Measurements from ENCODE around the gene TAS1R1.

TAS1R1 gene

DNA sequence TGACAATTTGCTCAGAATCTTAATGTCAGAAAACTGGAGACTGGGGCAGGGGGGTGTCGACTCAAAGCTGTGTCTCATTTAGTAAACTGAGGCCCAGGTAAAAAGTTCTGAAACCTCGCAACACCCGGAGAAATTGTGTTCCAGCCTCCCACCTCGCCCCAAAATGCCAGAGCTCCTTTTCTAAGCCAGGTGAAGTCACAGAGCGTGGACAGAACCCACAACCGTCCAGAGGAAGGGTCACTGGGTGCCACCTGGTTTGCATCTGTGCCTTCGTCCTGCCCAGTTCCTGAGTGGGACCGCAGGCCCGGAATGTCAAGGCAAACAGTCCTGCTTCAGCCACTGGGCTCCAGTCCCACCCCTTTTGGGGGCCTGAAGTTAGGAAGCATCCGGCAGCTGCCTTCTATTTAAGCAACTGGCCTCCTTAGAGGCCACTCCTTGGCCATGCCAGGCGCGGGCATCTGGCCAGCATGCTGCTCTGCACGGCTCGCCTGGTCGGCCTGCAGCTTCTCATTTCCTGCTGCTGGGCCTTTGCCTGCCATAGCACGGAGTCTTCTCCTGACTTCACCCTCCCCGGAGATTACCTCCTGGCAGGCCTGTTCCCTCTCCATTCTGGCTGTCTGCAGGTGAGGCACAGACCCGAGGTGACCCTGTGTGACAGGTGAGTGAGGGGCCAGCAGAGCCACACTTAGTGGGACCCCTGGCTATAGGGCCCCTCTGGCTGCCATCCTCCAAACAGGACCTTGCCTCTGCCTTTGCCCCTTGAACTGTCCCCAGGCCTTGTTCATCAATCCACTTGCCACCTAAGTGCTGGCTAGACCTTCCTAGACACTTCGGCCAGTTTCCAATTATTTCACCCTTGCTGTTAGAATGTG lies at the start of gene TAS1R1:
TAS1R1 (plus strand) TSS at position 401 of the 872 bp plus-strand sequence; CDS start at position 468, 67 bp downstream.
- no peak for DNase-seq (ENCODE audit: low spot score)

DNA sequence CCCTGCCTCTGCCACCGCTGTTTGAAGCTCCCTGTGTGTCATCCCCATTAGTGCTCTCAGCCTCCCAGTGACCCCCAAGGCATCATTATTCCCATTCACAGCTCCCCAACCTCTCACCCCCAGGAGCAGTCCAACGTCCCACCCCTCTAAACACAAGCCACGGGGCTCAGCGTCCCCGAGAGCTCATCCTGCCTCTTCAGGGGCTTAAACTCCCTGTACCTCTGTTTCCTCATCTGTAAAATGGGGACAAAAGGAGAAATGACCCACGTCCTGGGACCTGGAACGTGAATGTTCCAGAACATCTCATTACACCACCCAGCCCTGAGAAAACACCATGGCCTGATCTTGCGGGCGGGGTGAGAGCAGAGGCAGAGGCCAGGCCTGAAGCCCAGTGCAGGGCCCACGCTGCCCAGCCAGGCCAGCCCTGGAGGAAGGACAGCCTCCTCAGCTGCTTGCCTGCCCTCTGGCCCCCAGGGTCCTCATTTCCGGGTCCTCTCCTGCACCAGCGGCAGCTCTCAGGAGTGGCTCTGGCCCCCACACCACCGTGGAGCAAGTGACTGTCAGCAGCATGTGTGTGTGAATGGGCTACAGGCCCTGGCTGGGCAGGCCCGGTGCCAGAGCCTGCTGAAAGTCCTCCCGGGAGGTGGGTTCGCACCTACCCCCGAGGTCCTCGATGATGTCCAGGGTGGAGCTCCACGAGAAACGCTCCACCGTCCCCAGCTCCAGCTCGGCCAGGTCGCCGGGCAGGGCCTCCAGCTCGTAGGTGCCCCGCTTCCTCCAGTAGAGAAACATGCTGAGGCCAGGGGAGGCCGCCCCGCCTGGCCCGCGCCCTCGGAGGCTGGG lies 49.5 kb upstream of the TAS1R1 start:
- no peak for DNase-seq (ENCODE audit: low spot score)

DNA sequence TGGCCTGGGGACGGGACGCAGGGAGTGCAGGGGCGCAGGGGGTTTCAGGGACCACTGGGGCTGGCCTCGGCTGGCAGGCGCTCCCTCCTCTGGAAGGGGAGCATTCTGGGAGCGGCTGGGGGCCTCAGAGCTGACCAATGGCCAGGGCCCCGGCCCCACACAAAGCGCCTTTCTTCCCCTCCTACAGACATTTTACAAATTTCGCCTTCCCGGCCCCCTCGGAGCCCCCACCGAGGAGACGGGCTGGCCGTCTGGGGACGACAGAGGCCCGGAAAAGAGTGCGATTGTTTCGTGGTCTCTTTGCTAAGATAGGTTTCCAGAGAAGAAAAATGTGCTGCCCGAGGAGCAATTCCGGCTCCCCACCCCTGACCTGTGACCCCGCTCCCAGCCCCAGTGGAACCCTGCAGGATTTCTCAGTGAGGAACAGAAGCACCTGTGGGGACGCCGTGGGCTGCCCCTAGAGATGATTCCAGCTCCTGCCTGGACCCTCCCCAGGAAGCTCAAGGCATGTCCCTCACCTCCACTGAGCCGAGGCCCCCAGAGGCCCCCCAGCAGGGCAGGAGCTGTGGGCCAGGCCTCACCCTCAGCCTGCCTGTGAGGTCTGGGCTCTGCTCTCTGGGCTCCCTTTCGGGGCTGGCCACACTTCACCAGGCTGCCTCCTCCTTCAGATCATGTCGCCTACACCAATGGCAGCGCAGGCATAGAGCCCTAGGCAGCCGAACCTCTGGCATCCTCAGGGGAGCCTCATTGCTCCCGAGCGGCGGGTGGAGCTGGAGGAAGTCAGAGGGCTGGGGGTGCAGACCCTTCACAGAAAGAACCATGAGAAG lies 48.7 kb upstream of the TAS1R1 start:
- DNase-seq (ENCODE audit: low spot score): no peak

DNA sequence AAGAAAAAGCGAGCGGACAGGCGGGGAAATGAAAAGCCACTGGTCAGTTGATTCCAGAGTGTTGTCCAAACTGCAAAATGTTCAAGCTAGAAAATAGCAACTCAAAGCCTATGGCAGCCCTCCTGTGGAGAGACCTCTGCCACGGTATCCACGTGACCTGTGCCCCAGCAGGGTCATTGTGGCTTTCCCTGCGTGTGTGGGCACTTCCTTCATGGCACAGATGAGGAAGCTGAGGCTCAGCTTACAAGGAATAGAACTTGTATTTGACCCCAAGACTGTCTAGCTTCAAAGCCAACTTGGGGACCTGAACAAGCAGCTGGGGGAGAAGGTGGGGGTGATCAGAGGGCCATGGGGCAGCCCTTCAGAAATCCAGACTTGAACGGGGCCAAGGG lies 48.1 kb upstream of the TAS1R1 start:
- no peak for DNase-seq (ENCODE audit: low spot score)

DNA sequence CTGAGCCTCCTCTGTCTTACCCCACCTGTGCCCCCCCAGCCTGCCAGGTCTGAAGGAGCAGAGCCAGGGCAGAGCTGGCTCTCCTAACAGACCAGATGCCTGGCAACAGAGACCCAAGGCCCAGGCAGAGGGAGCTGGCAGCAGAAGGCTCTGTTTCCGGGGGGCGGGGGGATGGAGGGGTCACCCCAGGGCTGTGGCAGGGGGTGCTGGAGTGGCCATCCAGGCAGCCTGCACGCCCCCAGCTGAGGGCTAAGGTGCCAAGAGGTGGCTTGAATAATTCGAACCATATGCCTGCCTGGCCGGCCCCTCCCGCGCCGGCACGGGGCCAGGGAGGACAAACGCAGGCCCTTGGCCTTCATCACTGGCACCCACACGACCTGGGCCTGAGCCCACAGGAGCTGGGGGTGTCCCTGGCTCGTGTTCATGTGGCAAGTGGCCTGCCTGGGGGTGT lies 47.6 kb upstream of the TAS1R1 start:
- no peak for DNase-seq (ENCODE audit: low spot score)

DNA sequence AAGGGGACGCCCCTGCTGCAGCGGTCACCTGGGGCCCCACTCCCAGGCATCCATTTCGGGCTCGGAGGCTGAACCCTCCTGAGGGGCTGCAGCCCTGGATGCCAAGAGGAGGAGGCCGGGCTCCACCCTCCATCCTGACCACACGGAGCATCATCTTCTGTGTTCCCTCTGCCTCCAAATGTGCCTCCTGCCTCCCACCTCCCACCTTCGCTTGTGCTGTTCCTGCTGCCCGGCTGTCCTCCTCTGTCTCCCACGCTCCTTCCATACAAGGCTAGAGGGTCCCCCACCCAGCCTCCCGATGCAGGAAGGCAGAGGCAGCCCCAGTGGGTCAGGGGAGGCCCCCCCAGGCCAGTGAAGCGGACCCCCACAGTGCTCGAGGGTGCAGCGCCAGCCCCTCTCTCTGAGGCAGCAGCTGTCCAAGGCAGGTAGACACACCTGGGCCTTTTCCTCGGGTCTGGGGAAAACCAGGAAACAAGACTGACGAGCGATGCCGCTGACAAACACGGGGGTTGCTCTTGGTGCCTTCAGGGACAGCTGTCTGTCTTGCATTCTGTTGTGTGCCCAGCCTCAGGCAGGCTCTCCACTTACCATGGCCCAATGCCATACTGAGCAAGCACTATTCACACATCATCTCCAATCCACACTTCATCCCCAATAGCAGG lies 46.8 kb upstream of the TAS1R1 start:
- no peak for DNase-seq (ENCODE audit: low spot score)

DNA sequence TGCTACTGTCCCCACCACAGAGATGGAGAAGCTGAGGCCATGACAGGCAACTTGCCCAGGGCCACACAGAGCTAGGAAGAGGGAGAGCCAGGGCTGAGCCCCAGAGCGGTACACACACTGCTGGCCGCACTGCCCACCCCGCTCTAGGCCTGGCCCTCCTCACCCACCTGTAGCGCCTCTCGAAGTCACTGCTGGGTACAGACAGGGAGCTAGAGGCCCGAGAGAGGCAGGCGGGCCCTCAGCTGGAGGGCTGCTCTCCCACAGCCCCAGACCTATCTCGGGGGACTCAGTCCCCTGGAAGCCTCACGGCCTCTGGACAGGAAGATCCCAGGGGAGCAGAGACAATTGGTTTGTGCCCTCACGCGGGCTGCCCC lies 46.3 kb upstream of the TAS1R1 start:
- no peak for DNase-seq (ENCODE audit: low spot score)

DNA sequence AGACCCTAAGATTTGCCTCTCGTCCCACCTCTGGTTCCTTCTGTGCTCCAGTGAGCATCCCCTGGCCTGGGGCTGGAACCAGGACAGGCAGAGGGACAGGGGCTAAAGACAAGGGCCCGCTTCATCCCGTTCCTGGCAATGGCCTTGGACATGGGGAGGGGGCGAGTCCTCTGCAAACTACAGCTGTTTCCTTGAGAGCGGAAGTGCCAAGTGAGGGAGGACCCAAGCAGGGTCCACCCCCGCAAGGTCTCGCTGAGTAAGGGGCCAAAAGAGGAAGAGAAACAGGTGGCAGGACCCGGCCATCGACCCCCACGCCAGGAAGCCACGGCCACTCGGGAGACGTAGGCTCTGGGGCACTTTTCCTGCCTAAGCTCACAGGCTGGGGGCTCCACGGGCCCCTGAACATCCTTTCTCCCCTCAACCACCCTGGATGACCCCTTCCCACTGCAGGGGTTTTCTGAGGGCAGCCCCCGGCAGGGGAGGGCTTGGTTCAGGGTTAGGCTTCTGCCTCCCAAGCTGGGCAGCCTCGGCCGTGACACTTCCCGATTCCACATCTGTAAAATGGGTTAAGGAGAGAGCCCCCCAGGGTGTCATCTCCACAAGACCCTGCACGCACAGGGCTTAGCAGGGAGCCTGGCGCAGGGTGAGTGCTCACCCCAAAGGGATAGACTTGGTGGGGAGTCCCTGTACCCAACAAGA lies 45.7 kb upstream of the TAS1R1 start:
- no peak for DNase-seq (ENCODE audit: low spot score)

DNA sequence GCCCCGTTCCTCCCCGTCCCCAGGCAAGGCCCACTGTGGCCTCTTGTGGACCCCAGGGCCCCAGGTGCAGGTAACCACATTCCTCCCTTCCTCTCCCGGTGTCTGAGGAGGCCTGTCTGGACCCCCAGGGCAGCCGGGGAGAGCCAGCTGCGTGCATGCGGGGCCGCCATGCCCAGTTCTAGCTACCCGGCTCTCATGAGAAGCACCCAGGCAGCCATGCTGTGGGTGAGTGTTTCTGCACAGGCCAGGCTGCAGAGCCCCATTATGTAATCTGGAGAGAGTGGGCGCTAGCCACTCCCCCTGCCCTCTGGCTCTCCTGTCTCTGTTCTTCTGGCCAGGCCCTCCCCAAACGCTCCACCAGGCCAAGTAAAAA lies 45.2 kb upstream of the TAS1R1 start:
- DNase-seq (ENCODE audit: low spot score): no peak

DNA sequence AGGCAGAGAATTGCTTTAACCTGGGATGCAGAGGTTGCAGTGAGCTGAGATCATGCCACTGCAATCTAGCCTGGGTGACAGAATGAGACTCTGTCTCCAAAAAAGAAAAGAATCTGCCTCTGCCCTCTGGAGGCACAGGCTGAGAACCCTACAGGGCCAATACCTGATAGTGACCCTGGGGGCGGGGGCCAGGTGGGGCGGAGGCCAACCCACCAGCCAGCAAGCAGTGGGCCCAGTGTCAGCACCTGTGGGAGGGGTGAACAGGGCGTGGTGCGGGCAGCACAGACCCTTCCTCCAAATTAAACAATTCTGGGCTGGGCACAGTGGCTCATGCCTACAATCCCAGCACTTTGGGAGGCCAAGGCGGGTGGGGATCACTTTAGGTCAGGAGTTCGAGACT lies 44.6 kb upstream of the TAS1R1 start:
- no peak for DNase-seq (ENCODE audit: low spot score)

DNA sequence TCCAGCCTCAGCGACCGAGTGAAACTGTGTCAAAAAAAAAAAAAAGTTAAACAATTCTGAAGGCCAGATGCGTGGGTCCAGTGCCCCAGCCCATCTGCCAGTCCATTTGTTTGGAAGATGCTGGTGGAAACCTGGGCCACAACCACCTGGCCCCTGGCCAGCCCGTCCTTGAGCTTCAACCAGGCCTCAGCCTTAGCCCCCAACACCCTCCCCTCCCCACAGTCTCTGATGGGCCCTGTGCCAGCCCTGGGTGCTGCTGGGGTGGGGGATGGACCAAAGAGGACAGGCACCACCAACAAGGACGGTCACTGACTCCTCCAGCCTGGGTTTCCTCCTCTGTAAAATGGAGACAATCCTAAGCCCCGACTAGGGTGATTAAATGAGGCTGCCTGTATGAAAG lies 44.1 kb upstream of the TAS1R1 start:
- no peak for DNase-seq (ENCODE audit: low spot score)

DNA sequence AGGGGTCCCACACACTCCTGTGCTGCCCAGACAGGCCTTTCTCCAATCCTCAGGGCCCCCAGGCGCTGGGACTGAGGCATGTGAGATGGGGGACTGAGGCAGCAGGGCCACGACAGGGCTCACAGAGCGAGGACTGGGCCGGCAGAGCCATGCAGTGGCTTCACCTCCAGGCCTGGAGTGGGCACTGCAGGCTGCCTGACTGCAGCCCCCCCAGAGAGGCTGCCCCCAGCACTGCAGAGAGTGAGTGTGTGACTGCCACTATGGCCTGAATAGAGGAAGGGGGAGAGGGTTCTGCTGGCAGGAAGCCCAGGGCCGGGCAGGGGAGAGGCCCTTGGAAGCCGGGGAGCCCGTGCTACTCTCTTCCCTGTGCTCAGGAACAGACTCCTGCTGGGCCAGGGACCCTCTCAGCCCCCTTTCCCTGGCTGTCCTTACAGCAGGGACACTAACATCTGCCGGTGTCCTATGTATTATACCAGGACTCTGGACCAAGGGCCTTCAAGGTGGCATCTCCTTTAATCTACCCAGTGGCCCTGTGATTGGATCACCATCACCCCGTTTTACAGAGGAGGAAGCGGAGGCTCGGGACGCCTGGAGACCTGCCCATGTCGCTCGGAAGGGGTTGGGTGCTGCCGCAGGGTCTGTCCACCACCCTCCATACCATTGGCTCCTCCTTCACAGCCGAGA lies 43.4 kb upstream of the TAS1R1 start:
- no peak for DNase-seq (ENCODE audit: low spot score)

DNA sequence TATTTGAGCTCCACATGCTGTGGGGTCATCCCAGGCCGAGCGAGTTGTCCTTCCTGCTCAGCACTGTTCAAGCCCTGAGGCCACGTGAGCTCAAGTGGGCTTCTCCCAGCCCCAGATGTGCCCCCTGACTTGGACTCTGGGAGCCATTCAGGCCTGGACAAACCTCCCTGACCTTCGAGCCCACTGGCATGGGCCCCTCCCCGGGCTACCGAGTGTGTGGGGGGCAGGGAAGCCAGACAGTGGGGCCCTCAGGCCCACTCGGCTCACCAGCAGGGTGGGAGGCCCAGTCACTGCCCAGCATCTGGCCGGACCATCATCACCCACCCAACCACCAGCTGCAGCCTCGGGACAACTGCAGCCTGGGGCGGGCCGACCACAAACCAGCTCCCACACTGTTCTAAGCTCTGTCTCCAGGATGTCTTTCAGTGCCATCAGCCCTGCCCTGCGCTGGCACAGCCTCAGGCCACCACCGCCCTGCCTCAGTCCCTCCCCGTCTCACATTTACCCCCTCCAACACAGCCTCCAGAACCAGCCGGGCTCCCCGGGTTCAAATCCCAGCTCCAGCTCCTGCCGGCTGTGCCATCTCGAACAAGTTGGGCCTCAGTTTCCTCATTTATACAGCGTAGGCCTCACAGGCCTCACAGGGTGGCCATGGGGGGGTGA lies 42.7 kb upstream of the TAS1R1 start:
- no peak for DNase-seq (ENCODE audit: low spot score)

DNA sequence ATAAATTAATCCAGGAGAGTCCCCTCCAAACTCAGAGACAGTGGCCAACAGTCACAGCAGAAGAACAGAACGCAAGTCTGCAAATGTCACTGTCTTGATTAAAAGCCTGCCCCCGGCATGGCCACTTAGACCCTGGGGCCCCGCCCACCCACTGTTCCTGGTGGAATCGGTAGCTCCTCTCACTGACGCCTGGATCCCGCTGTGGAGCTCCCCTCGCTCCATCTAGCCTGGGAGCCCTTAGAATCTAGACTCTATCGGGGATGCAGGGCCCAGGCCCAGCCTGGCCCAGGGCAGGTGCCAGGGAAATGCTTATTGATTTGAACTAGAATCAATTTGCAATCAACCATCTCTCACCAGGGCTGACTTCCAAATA lies 42.2 kb upstream of the TAS1R1 start:
- DNase-seq (ENCODE audit: low spot score): no peak

DNA sequence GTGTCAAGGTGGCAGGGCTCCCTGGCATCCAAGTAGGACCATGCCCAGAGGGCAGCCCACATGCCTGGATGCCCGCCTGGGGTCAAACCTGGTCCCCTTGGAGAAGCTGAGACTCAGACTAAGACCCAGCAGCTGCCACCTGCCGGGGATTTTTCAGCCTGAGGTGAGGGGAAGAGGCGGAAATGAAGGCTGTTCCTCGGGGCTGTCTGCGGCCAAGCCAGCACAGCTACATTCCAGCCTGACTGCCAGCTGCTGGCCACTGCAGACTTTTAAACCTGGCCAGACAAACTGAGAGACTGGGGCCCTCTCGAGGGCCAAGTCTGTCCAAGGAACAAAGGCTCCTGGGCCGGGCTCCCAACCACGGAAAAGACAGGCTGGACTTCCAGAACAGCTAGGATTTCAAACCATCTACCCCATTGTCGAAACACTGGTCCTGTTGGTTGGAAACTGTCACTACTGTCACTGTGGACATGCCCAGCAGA lies 41.7 kb upstream of the TAS1R1 start:
- no peak for DNase-seq (ENCODE audit: low spot score)

DNA sequence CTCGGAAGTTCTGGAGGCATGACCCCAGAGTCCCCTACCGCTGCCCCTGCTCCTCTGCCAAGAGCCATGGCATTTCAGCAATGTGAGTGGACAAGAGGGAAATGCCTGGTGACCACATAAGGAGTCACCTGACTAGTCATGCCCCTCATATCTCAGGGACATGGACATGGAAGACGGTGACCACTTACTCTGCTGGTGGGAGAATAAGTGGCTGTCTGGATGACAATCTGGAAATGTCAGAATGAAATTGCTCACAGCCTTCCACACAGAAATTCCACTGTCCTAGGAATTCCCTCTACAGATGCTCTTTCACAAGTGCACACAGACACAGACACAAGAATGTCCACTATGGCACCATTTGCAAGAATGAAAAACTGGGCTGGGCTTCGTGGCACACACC lies 39.3 kb upstream of the TAS1R1 start:
- no peak for DNase-seq (ENCODE audit: low spot score)

DNA sequence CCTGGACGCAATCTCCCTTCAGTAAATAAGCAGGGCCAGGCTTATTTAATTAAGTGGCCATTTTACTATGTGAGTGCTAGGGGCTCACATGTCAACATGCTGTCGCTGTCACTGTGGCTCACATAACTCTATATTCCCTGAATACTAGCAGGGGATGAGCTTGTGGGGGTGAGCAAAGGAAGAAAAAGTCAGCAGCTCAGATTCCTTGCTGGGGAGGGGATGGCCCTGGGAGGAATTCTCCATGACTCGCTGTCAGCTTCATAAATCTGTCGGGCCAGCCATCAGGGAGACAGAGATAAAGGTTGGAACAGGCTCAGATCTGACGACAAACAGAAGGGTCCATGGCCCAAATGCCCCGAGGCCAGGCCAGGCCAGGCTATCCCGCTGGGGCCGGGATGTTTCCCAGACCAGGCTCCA lies 37.7 kb upstream of the TAS1R1 start:
- DNase-seq (ENCODE audit: low spot score): no peak

DNA sequence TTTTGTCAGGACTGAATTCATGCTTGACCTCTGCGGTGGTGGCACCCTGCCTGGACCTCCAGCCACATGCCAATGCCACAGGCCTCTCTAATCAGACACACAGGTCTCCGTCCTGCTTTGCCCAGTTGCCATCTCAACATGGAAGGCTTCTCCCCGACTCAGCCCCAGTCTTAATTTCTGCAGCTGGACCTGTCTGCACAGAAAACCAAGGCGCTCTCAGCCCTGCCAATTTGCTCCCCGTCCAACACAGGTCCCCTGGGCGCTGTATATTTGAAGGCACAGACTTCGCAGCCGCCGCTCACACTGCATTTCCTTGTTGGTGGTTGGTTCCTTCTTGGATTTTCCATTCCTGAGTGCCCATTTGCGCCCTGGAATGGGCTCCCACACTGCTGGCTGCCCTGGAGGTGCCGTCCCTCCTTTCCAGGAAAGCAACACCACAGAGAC lies 35.6 kb upstream of the TAS1R1 start:
- DNase-seq (ENCODE audit: low spot score): no peak

DNA sequence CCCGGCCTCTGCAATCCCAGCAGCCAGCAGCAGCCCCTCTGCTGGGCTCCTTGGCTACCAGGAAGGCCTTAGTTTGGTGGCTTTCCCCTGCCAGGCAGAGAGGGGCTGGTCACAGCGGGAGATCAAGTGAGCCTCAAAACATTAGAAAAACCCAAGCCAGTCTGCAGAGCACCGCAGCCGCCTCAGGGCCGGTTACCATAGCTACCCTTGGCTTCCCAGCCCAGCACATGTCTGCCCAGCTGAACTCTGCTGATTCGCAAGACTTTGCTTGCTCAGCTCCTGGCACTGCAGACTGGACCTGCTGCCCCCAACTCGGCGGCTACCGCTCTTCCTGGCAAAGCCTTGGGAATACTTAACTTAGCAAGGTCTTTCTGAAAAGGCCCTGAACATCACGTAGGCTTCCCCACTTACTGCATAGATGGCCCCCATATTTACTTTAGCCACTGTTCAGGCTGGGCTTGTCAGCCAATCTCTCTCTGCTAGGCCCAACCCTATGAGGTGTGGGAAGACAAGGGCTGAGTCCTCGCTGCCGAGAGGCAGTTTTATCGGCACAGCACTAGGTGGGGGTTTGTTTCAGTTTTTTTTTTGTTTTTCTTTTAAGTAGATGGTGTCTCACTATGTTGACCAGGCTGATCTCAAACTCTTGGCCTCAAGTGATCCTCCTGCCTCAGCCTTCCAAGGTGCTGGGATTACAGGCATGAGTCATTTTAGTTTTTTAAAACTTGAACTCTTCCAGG lies 35.0 kb upstream of the TAS1R1 start:
- no peak for DNase-seq (ENCODE audit: low spot score)

Measured in germinal center (tissue), 1 donor.